Measurements from ENCODE around the gene PAMR1. TPM values are rescaled to one million over a fixed set of nuclear protein-coding genes. Genes with fewer than 3 reads are reported as not detected.

Gene PAMR1
- total RNA-seq, 1 donor = 278 TPM

GRCh38 chr11:35424157-35424940 lies 101.1 kb downstream of the PAMR1 start:
- no peak for TF ChIP-seq CTCF (IDR thresholded peaks at IDR 0.05; ENCODE audit: insufficient read depth, low read length)
- no peak overlapping the region for H3K4me3 ChIP-seq (ENCODE audit: low read depth, low read length)
- DNase-seq (ENCODE audit: low read depth) = peak; percentile 56

- DNase-seq (ENCODE audit: low read depth) = no peak
Measured at GRCh38 chr11:35420371-35420770, 105.0 kb downstream of the PAMR1 start.

GRCh38 chr11:35419830-35420333 lies 105.5 kb downstream of the PAMR1 start:
- H3K4me3 ChIP-seq (ENCODE audit: low read depth, low read length) = peak overlapping the region; percentile 59
- TF ChIP-seq CTCF (IDR thresholded peaks at IDR 0.05; ENCODE audit: insufficient read depth, low read length) = no peak
- DNase-seq (ENCODE audit: low read depth) = no peak

More at GRCh38 chr11:35420371-35420770, 105.0 kb downstream of the PAMR1 start:
- no peak overlapping the region for H3K4me3 ChIP-seq (ENCODE audit: low read depth, low read length)
- TF ChIP-seq CTCF (IDR thresholded peaks at IDR 0.05; ENCODE audit: insufficient read depth, low read length) = no peak

GRCh38 chr11:35419184-35419829 lies 106.1 kb downstream of the PAMR1 start, which contains the start of gene SLC1A2:
SLC1A2 (minus strand) TSS chr11:35419558; CDS start chr11:35418966, 592 bp downstream.
- no peak for TF ChIP-seq CTCF (IDR thresholded peaks at IDR 0.05; ENCODE audit: insufficient read depth, low read length)
- peak; percentile 24 for DNase-seq (ENCODE audit: low read depth)
- H3K4me3 ChIP-seq (ENCODE audit: low read depth, low read length) = peak within 1 kb of the TSS; percentile 59

GRCh38 chr11:35418282-35419183 lies 106.9 kb downstream of the PAMR1 start:
- no peak for DNase-seq (ENCODE audit: low read depth)
- TF ChIP-seq CTCF (IDR thresholded peaks at IDR 0.05; ENCODE audit: insufficient read depth, low read length) = peak; percentile 6
- H3K4me3 ChIP-seq (ENCODE audit: low read depth, low read length) = peak overlapping the region; percentile 59

GRCh38 chr11:35415487-35415886 lies 109.9 kb downstream of the PAMR1 start:
- DNase-seq (ENCODE audit: low read depth) = no peak
- H3K4me3 ChIP-seq (ENCODE audit: low read depth, low read length) = no peak overlapping the region
- TF ChIP-seq CTCF (IDR thresholded peaks at IDR 0.05; ENCODE audit: insufficient read depth, low read length) = no peak
